Stimulated activated CD4-positive, alpha-beta T cell treated with anti-CD3 and anti-CD28 coated beads, Interleukin-4, amount 100 ng/mL, for 48 hours (primary cell): ENCODE data around the gene ZNF280B.
"Not testable (repeated sequence)": the region's sequence is repeated elsewhere in the genome, so short reads cannot be mapped to it uniquely, and the experiment has no call there.

ENCODE experiments used
- DNase-seq, 2 donors: peaks; one replicate each; pipeline ENCODE4 v3.0.0-alpha.2; 2020; ENCODE audit warnings: low read depth in 2 of 2

The ZNF280B gene

GRCh38 chr22:22509912-22510311 is 1.4 kb upstream of the ZNF280B start:
- not testable (repeated sequence) for DNase-seq

DNA sequence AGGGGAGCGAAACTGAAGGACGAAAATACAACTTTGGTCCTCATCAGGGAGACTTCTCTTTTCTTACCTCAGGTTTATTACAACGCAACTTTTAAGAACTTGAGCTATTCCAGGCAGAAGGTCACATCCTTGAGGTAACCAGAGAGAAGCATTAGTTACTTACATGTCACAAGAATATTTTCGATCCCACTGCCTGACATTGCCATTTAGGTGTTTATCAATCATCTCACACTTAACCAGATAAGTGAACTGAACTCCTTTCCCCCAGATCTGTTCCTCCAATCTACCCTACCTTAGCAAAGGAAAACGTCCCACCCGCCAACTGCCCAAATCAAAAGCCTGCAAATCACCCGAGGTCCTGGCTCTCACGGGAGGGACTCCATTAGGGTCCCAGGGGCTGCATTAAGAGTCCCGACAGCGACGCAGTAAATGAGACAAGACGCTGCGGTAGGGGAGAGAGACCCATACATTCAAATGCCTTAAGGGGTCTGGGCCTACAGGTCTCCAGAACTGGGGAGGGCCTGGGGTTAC is 734 bp downstream of the ZNF280B start:
- DNase-seq = no peak

DNA sequence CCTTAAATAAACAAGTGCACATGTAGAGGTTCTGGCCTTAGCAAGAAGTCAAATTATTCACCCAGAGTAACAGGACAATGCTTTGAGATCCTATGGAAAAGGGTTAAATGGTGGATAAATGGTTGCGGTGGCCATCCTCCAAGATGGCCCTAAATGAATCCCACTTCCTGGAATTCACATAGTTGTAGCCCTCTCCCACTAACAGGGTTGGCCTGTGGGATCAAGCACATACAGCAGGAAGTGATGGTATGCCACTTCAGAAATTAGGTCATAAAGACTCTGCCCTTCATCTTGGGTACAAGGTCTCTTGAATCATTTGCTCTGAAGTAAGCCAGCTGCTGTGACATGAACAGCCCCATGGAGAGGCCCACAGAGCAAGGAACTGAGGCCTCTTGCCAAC is 1.8 kb downstream of the ZNF280B start:
- DNase-seq = no peak

DNA sequence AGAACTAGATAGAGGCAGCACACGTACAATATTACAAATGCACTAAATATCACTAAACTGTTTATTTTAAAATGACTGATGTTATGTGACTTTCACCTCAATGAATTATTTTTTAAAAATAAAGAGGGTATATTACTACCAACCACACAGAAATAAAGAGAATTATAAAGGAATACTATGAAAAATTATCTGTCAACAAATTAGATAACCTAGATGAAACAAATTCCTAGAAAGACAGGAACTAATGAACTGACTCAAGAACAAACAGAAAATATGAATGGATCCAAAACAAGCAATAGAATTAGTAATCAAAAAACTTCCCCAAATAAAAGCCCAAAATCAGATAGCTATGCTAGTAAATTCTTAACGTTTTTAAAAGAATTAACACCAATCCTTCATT is 10.3 kb downstream of the ZNF280B start:
- no peak for DNase-seq

GRCh38 chr22:22491589-22491988 is 17.0 kb downstream of the ZNF280B start:
- DNase-seq = not testable (repeated sequence)

DNA sequence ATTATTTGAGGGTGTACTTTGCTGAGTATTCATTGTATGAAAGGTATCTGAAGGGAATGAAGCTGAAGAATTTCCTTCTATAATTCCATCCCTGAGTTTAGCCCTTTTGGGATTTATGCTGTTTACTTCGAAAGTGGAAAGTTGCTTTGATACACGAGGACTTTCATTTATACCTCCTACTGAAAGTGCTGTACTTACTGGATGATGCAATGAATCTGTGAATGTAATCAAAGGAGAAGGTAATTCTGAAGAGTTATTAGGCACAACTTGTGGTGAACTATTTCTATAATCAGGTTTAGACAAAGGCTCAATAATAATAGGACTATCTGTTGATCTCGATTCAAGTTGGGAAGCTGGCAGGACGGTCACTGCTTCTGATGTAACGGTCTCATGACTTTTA is 19.8 kb downstream of the ZNF280B start:
- DNase-seq = no peak

DNA sequence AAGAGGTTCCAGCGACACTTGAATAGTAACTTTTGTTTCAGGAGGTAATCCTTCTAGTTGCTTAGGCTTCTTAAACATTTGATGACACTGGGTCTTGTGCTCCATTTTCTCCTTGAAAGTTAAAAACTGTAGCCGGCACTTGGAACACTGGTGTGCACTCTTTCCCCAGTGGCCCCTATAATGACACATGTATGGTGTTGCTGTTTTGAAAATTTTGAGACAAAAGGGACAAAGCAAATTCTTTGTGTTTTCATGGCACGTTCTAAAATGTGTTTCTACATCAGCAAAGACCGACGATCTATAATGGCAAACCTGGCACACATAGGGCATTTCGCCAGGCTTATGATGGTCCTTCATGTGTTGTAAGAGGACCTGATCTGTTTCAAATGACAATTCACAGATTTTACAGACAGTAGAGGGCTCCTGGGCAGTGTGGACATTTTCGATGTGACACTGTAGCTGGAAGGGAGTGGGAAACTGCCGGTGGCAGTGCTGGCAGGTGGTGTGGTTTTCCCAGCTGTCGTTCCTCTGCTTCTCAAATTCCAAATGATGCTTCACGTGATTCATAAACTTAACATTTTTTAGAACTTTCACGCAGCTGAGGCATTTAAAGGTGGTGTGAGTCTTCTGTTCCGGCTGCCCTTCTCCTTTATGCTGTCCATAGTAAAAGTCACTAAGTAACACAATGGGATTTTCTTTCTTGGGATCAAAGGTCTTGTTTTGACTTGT is 20.5 kb downstream of the ZNF280B start:
- no peak for DNase-seq

DNA sequence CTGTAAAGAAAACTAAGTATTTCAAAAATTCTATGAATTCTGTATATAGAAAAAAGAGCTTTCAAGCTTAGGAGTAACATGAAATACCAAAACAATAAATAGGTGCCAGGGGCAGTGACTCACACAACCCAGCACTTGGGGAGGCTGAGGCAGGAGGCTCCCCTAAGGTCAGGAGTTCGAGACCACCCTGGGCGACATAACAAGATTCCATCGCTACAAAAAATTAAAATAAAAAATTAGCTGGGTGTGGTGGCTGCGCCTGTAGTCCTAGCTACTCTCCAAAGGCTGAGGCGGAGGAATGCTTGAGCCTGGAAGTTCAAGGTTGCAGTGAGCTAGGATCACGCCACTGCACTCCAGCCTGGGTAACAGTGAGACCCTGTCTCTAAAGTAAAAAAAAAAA is 21.5 kb downstream of the ZNF280B start:
- no peak for DNase-seq

DNA sequence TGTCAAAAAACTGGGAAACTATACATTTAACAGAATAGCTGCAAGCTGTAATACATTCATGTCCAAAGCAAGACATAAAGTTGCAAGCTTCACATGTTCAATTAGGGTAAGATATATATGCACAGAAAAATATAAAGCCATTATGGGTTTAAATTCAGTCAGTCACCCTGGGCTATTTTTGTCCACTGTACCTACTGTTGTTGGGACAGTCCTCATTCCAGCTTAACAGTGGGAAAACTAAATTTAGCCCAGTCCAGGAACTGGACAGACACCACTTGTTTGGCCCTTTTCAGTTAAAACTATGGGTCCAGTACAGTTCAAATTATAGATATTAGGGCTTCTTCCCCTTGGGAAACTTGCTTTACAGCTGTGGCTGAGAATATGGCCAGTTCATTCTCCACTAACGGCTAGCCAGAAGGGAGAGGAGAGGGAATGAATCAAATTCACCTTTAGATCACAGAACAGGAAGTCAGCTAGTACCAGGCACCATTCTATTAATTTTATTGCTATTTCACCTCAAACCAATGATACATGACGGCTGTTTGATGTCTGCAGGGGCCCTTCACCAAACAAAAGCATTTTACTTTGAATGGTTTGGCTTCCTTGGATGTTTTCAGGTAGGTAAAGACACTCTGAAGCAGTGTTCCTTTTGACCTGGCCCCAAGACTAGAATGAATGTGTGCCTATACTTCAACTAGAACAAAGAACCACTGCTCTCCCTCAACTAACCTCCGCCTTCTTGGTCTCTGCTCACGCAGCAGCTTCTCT is 22.2 kb downstream of the ZNF280B start:
- DNase-seq = no peak

DNA sequence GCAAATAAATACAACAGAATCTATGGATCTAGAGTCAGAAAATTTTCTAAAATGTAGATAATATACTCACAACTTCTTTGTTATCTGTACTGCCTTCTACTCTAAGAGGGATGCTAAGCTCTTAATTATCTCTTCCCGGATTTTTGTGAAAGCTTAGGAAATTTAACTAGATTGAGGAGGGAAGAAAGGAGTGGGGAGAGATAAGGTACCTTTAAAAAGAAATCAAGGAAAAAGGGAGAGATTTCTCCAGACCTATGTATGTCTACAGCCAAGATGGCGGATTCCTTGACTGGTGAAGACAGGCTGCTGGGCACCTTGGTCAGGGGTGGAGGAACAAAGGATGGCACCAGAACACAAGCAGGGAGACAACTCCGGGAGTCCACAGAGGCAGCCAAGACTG is 23.0 kb downstream of the ZNF280B start:
- no peak for DNase-seq

- no peak for DNase-seq
Observed at GRCh38 chr22:22484023-22484422, 24.5 kb downstream of the ZNF280B start.

DNA sequence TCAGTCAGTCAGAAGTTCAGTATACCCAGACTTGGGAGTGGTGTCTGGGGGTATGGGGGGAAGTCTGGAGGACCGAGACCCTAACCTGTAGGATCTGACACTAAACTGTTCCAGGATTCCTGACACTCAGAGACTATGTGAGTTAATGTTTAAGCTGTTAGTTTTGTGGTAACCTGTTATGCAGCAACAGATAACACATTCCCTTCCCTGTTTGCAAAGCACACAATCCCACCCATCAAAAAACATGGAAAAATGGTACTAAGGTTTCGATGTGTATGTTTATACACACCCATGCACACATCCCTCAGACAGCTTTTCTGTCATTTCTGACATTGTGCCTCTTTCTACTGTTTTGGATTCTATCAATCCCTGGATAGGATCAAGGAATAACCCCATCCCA is 27.6 kb downstream of the ZNF280B start:
- no peak for DNase-seq

- DNase-seq = no peak
Observed at GRCh38 chr22:22479999-22480532, 28.5 kb downstream of the ZNF280B start.

- DNase-seq = no peak
Observed at GRCh38 chr22:22479116-22479515, 29.4 kb downstream of the ZNF280B start.

DNA sequence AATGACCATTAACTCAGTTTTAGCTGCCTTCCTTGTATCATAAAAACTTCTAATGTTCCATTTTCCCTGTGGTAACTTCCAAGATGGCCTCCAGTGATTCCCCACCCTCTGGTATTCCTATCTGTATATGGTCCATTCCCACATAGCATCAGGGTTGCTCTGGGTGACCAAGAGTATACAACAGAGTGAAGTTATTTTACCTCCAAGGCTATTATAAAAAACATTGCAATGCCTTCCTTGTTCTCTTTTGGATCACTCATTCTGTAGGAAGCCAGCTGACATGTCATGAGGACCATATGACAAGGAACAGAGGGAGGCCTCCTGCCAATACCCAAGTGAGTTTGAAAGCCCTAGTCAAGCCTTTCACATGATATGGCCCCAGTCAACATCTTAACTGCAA is 30.1 kb downstream of the ZNF280B start:
- no peak for DNase-seq

DNA sequence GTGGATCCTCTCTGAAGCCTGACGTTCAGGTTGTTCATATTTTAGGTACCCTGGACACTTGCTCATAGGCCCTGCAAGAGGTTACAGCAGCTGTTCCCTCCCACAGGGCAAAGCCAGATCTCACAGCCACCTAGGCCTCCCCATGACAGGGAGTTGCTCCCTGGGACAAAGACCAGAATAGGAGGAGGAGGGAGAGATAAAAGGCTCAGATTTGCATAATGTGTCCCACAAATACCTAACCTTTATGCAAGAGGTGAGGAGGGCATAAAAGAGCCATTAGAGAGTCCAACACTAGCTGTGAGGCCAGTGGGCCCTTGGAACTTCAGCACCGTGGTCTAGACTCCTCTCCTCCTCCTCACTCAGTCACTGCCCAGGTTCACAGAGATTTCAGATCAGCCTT is 33.8 kb downstream of the ZNF280B start:
- DNase-seq = no peak

- DNase-seq = not testable (repeated sequence)
Observed at GRCh38 chr22:22471104-22471503, 37.4 kb downstream of the ZNF280B start.

- no peak for DNase-seq
Observed at GRCh38 chr22:22469527-22469926, 39.0 kb downstream of the ZNF280B start.

DNA sequence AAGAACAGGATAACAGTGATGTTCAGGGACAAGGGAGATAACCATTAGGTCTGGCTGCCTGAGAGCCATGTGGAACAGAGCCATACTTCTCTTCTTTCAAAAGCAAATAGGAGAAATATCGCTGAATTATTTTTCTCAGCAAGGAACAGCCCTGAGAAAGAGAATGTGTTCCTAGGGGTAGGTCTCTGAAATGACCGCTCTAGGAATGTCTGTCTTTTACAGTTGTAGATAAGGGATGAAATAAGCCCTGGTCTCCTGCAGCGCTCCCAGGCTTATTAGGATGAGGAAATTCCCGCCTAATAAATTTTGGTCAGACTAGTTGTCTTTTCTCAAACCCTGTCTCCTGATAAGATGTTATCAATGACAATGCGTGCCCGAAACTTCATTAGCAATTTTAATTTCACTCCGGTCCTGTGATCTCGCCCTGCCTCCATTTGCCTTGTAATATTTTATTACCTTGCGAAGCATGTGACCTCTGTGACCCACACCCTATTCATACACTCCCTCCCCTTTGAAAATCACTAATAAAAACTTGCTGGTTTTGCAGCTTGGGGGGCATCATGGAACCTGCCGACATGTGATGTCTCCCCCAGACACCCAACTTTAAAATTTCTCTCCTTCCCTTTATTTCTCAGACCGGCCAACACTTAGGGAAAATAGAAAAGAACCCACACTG is 39.6 kb downstream of the ZNF280B start:
- DNase-seq = not testable (repeated sequence)

DNA sequence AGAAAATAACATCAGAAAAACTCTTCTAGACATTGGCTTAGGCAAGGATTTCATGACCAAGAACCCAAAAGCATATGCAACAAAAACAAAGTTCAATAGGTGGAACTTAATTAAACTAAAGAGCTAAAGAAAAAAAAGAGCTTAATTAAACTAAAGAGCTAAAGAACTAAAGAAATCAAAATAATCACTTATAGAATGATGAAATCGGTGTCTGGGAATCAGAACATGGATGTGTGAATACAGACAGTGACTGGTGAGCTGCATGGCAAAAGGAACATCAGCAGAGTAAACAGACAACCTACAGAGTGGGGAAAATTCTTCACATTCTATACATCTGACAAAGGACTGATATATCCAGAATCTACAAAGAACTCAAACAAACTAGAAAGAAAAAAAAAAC is 41.4 kb downstream of the ZNF280B start:
- no peak for DNase-seq

DNA sequence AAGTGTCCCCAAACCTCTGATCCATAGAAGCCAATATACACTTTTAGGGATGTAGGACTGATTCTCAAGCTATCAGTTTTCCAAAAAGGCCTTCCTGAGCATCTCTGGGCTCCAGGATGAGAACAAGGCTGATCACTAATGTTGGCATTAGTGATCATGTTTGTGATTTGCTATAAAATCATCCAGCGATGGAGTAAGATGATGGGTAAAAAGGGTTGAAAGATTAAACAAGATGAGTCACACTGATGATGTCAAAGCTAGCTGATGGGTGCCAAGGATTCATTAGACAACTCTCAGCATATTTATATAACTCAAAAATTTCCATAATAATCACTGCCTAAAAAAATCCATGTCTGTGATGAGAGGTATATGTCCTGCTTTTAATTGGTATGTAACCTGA is 42.8 kb downstream of the ZNF280B start:
- no peak for DNase-seq

DNA sequence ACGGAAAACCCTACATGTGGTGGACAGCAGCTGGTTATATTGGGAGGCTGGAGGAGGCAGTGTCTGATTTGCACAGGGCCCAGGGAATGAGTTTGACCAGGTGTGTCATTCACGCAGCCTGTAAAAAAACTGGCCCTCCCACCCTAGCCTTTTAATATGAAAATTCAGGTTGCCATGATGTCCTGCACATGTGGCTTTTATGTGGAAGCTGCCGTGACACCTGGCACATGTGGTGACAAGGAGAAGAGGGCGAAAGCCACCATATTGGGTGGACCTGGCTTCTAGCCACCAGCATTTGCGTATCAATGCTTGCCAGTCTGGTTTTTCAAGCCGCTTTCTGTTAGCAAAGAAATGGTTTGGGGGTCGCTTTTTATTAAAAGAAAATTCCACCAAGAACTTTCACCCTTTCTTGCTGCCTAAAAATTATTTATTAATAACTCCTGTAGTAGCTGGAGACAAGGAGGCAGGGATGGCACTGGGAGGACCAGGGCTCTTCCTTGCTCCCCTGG is 43.4 kb downstream of the ZNF280B start:
- no peak for DNase-seq
